CD4-positive, alpha-beta T cell treated with Interleukin-1 beta for 1 hour (primary cell): ENCODE results near the gene COL6A5.
"Not testable (repeated sequence)": the region's sequence is repeated elsewhere in the genome, so short reads cannot be mapped to it uniquely, and the experiment has no call there.

Experiments
- DNase-seq, 2 donors: peaks; one replicate each; pipeline ENCODE4 v3.0.0-alpha.2; 2020 to 2022

The COL6A5 gene

DNA sequence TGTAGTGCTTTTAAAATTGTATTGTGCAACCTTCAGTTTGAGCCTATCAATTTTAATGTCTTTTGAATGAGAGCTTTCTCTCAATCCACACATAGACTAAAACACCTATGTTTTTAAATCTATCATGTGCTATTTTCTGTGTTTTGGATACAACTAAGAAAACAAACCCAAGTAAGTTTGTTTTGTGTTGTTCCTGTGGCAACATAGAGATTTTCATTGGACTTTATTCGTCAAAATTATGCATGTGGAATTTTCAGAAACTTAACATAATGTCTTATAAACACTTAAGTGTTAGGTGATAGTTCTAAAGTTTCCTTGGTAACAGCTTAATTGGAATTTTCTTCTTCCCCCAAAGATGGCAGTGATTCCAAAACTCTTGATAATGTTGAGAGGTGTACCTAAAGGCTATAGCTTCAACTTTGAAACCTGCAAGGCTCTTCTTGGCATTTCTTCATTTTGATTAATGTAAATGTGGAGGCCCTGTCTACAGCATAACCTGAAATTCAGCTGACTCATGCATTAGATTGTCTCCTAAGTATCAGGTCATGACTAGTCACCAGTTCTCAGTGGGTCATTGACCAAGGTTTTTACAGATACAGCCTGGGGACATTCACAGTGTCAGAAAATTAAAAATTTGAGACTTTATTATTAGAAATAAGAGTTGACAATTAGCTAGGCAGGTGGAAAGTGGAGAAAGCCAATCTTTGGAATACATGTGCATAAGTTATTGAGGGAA is 44.4 kb downstream of the COL6A5 start:
- DNase-seq = no peak

DNA sequence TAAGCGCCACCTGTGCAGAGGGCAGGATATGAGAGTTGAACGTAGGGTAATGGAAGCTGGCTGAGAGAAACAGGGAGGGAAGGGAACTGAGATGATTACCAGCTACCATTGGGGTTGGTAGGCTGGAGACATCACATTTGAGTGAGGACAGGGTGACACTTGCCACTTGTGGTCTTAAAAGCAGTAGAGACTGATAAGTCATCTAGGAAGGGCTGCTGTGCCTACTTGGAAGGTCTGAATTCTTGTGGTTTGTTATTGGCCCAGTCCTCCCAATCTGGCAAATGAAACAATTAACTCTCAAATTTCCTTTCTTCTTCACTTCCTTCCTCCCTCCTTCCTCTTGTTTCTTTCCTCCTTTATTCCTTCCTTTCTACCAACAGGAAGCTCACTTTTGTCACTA is 46.8 kb downstream of the COL6A5 start:
- DNase-seq = no peak

DNA sequence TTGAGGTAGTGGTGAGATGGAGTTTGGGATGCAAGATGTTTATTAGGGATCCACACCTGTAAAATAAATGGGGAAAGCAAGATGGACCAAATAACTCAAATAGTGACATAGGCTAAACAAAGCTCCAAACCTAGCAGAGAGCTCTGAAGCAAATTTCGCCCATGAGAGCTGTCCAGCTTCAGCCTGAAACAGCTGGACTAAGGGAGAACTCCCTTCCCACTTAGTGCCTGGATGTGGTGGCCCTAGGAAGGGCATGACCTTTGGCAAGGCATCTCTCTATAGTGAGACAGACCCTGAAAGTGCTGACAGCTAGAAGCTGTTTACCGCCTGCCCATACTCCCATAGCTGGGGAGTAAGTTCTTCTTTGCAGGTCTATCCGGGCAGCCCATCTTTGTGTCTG is 48.1 kb downstream of the COL6A5 start:
- no peak for DNase-seq

DNA sequence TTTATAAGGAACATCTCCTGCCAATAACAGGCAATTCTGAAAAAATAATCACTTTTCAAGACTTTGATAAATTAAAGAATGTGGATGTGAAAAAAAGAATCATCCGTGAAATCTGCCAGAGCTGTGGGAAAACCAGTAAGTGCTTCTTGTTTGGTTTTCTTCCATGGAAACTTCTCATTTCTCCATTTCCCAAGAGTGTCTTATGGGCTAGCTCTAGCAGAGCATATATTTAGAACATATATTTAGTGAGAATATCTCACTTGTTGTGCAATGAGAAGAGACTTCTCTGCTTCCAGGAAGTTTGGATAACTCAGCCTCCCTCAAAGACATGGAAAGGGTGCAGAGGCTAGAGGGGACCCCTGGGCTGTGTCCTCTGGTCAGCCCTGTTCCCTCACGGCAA is 49.9 kb downstream of the COL6A5 start:
- no peak for DNase-seq

DNA sequence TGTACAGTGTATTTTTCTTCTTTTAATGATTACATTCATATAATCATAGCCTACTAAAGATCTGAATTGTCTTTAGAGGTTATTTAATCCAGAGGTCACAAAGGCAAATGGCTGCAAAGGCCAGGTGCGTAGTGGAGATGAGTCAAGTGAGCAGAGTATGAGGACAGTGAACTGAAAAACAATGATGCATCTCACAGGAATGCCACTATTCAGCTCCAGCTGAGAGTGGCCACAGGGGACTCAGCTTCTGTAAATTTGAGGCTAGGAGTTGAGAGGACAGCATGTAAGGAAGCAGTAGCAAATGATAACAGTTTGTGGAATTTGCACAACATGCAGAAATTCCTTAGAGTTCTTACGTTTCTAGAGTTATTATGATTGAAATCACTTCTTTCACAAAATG is 50.4 kb downstream of the COL6A5 start:
- no peak for DNase-seq

DNA sequence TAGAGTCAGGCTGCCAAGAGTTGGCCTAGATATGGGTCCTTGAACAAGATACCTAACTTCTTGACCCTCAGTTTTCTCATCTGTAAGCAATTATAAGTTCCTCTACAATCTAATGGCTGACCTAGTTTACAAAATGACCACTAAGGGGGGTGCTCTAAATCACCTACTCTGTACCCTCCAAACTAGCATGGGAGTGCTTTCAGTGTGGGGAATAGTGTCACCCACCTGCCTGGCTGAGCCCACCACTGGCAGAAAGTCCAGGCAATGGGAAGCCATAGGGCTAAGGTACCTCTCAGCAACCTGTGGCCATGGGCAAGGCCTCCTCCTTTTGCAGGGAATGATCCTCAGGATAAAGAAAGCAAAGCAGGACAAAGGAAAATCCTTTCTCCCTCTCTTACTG is 58.9 kb downstream of the COL6A5 start:
- DNase-seq = no peak

DNA sequence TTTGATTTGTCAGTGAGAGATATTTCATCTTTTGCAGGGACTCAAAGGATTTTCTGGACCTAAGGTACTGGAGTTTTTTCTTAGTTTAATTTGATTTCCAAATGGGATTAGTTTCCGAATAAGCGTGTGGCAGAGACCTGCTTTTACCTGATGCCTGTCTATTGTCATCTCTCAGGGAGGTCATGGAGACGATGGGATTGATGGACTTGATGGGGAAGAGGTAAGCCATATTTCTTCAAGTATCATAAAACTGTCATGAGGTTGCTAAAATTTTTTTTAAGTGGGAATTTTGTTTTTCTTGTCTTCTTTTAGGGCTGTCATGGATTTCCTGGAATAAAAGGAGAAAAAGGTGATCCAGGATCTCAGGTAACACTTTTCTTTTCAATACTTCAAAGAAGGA is 60.5 kb downstream of the COL6A5 start:
- no peak for DNase-seq

DNA sequence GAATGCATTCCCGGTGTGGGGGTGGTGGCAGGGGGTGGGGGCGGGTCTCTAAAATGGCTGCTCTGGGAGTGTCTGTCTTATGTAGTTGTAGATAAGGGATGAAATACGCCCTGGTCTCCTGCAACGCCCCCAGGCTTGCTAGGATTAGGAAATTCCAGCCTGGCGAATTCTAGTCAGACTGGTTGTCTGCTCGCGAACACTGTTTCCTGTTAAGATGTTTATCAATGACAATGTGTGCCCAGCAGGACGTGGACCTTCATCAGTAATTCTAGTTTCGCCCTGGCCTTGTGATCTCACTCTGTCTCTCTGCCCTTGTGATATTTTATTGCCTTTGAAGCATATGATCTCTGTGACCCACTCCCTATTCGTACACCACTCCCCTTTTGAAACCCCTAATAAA is 62.8 kb downstream of the COL6A5 start:
- DNase-seq = not testable (repeated sequence)

DNA sequence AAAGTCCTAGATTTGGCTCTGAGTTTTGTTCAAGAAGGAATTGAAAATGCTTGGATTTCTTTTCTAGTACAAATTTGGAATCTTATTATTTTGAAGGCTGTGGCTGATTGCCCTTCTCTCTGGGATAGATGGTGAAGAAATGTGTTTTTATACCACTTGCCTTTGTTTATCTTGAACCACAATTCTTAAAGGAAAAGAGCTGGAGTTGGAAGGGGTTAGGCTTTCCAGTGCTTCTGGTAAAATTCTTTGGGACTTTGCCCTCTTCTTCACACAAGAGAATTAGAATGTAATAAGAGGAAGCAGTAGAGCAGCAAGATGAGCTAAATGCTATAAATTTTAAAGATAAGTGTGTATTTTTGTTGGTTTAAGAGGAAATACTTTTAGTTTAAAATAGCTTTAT is 65.8 kb downstream of the COL6A5 start:
- no peak for DNase-seq

DNA sequence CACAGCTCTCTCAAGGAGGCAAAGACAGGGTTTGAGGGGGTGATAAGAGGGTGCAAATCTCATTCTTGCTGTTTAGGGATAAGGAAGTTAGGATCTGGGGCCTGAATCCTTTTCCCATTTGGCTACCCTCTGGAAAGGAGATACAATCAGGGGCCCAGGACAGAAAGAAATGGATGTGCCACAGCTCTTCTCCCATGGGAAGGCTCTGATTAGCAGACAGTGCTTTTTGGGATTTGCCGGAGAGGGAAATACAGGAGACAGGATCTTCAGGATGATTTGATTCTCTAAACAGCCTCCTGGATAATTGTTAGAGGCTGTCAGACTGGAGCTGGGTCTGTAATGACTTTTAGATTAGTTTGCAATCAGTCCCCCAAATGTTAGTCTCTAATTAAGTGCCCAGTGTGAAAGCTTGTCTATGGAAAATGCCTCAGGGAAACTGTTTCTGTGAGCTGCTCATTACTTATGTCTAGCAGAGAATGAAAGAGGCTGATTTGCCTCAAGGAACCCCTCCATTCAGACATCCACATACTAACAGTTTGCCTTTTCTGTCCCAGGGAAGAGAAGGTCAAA is 67.6 kb downstream of the COL6A5 start:
- DNase-seq = no peak

DNA sequence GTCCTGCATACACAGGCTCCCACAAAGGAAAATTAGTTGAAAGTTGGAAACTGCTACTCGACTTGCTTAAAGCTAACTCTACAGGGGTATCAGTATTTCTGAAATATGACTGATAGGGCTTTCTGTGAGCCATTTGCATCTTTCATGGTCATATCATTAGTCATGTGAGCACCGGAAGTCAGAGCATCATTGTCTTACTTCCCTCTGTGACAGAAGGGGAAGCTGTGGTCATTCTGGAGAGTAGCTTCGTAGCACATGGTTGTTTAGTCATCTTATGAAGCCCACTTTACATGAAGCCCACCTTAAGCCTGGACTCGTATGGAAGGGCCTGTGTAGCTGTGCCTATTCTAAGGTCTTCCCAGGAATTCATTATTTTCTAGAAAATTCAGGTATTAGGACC is 69.0 kb downstream of the COL6A5 start:
- no peak for DNase-seq

DNA sequence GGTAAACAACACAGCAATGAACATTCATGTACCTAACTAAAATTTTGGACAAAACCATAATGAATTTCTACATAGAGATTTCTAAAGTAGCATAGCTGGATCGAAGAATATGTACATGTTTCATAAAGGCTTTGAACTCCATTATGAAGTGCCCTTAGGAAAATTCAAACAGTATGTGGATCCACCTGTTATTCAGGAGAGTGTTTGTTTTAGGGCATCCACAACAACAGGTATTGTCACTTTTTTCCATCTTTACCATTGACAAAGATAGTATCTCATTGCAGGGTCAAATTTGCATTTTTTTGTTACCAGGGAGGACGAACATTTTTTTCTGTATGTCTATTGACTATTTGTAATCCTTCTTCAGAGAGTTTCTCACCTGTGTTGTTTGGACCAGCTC is 75.0 kb downstream of the COL6A5 start:
- no peak for DNase-seq

DNA sequence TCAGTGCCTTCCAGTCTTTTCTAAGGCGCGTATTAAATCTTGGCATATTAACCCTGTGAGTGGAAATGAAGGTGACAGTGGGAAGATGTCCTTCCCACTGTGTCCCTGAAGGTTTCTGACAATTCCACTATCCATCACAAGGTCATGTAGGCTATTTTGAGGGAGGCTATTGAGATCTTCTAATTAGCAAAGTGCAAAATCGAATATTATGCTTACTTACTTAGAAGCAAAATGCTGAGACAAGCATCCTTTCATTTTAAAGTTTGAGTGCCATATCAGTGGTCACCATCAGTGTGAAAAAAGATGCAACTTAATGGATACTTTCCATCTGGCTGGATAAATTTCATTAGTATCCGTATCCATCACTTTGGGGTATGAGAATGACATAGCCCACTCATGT is 77.6 kb downstream of the COL6A5 start:
- DNase-seq = no peak

DNA sequence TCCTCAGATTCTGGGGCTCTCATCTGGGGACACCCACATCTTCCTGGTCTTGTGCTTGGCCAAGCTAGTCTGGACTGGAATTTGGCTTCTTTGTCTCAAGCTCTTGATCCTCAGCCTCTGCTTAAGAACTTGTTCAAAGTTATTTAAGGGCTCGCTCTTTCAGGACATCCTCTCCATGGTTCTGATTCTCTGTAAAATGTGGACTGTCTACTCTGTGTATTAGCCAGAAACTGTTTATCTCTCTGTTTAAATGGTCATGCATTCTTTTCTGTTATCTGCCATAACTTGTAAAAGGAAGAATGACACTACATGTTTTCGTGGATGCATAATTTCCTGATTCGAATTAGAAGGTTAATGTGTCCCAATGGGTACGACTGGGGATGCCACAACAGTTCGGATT is 79.4 kb downstream of the COL6A5 start:
- no peak for DNase-seq

DNA sequence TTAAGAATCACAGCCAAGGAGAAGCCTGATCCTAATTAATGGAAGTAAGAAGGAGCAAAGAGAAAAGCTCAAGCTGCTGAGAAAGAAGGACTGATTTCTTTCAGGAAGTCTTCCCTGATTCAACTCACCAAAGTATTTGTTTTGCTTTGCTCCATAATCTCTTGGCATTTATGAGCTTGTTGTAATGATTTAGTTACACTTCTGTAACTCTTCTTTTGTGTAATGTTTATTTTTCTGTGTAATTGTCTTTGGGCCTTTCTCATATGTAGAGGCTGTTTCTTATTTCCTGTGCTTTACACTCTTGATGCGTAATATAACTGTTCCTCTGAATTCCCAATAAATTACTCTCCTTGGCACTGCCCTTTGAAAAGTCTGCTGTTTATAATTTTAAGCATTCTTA is 80.0 kb downstream of the COL6A5 start:
- no peak for DNase-seq

DNA sequence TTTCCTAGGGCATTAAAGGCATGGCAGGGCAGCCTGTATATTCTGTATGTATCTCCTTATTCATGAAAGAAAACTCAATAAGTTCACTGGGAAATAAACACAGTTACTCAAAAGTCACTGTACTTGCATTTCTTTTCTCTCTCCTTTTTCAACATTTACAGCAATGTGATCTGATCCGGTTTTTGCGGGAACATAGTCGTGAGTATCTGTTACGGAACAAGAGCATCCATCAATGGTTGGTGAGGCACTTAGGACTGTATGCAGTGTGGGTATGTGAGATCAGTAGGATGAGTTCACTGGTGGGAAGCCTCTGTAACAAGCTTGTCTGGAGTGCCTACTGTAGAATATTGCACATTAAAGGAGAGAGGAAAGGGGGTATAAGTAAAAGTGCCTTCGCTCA is 80.7 kb downstream of the COL6A5 start:
- DNase-seq = no peak

DNA sequence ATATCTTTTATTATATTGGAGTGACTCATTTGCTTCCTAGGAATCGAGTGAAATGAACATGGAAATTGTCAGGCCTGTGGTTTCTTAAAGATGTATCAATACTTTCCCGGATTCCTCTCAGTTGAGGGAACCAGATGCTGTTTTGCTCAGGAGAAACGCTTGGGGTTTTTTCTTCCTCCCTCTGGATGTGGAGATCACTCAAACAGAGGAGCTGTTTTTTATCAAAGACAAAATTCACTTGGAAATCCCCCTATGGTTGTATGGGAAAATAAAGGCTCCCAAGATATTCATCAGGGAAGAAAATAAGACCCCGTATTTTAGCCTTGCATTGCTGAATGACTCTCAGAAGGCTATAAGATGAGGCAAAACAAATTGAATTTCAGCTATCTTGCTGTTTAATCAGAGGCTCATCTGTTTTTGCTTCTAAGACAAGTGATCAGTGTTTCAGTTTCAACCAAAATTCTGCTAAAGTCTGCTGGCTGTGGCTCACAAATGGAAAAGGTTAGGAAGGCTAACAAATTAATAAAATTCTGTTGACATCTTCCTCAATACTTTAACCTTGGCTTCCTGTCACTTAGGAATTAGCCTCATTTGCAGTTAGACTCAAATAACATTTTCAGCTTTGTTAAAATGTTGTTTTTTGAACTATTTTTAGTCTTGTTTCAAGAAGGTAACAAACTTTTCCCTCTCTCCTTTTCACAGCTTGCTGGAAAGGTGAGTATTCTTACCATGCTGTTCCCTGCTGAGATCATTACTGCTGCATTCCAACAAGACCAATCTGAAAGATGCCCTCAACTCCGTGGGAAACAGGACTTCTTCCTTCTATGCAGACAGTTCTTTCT is 83.6 kb downstream of the COL6A5 start:
- DNase-seq = no peak

DNA sequence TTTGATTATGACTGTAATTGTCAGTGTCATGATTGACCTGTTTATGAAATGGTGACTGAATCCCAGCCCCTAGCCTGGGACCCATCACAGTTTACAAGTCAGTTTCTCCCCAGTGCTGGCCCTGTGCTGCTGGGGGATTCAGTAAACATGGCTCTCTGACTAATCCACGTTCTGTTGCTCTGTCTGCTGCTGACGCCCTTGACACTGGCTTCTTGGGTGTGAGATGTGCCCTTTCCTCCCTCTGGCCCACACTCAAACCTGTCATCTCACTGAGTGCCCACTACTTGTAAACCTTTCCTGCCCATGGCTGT is 84.2 kb downstream of the COL6A5 start:
- DNase-seq = no peak

DNA sequence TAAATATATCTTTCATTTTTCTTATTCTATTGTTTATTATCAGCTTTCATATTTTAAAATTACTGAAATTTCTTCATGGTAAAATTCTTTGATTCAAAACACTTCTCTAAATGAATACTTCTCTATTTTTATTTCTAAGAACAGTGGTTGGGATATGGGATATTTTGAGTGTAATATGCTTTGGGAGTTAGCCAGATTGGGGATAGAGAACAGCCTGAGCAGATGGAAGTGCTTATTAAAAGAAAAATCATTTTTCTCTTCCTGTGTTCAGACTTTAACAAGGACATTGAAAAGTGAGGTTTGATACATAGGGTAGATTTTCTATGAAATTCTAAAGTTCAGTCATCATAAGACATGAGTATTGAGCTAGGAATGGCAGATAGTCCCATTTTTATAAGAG is 84.8 kb downstream of the COL6A5 start:
- no peak for DNase-seq

DNA sequence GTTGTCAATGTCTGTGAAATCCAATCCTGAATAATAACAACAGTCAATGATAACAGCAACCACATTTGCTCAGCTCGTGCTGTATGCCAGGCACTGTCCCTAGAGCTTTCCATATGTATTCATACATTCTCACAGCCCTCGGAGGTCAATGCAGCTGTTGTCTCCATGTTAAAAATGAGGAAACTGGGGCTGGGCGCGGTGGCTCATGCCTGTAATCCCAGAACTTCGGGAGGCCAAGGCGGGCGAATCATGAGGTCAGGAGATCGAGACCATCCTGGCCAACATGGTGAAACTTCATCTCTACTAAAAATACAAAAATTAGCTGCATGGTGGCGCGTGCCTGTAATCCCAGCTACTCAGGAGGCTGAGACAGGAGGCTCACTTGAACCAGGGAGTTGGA is 86.6 kb downstream of the COL6A5 start:
- not testable (repeated sequence) for DNase-seq

DNA sequence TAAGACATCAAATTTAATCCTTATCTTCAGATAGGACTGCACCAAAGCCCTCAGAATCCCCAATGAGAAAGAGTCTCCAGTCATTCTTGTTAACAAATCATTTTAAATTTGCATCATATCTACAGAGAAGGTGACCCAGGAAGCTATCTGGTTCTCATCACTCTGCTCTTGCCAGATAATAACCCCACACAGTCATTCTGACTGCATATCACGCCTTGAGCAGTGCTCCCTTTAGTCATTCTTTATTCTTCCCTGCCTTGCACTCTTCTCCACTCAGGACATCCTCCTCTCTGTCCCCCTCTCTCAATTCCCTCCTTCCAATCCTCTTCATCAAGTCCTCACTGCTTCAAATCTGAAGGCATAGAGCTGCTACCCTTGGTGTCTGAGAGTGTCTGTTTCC is 87.8 kb downstream of the COL6A5 start:
- DNase-seq = no peak

DNA sequence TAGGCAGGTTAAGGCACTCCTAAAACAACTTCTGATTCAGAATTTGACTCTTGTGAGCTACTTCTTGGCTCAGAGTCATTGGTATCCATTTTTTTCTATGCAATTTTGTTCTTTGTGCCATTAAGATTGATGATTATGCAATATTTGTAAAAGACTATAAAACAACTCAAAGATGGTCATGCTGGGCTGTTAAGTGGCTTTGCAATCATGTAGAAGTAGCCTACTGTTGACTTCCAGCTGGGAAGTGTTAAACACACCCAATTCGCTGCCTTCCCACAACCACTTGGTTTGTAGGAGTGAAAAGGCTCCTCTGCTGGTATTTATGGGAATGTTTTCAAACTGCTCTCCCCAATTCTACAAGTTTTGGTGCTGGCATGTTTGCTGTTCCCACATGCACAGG is 96.8 kb downstream of the COL6A5 start:
- DNase-seq = no peak

DNA sequence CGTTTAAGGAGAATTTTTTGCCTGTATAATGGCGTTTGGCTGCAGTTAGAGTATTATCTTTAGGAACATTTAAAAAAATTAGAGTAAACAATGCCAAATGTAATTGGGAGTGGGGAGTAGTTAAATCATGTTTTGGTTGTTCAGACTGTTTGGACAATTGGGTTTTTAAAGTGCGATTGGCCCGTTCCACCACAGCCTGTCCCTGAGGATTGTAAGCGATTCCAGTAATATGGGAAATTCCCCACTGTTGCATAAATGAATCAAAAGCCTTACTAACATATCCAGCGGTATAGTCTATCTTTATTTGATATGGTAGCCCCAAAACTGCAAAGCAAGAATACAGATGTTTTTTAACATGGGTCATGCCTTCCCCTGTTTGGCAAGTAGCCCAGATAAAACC is 101.4 kb downstream of the COL6A5 start:
- DNase-seq = not testable (repeated sequence)

DNA sequence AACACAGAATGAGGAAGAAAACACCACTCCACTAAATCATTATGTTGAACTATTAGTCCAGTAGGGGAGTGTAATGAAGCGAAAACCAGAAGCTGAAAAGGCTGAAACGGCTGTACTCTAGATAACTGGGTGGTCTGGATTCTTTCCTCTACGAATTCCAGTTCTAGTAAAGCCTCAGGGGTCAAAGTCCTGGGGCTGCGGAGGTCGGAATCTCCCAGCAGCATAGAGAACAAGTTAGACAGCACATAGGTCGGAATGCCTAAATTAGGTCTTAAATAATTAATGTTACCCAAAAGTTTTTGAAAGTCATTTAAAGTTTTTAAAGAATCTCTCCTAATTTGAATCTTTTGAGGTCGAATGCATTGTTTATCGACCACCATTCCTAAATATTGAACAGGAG is 102.7 kb downstream of the COL6A5 start:
- DNase-seq = not testable (repeated sequence)
